ENCODE results near the gene TMEM108.
"Not testable (repeated sequence)": the region's sequence is repeated elsewhere in the genome, so short reads cannot be mapped to it uniquely, and the experiment has no call there.

TMEM108 gene

GRCh38 chr3:133038089-133038730 is at the start of gene TMEM108:
TMEM108 (plus strand) TSS chr3:133038391.
- no peak for DNase-seq

GRCh38 chr3:132995971-132996370 is 42.2 kb upstream of the TMEM108 start:
- DNase-seq: no peak

GRCh38 chr3:132997404-132998185 is 40.6 kb upstream of the TMEM108 start:
- DNase-seq: no peak

- not testable (repeated sequence) for DNase-seq
Observed at GRCh38 chr3:133005032-133005431, 33.2 kb upstream of the TMEM108 start.

GRCh38 chr3:133007601-133008000 is 30.6 kb upstream of the TMEM108 start:
- no peak for DNase-seq

GRCh38 chr3:133014325-133014724 is 23.9 kb upstream of the TMEM108 start:
- DNase-seq: no peak

GRCh38 chr3:133015573-133015972 is 22.6 kb upstream of the TMEM108 start:
- DNase-seq: not testable (repeated sequence)

GRCh38 chr3:133016838-133017309 is 21.3 kb upstream of the TMEM108 start:
- no peak for DNase-seq

GRCh38 chr3:133018921-133019320 is 19.3 kb upstream of the TMEM108 start:
- DNase-seq: no peak

GRCh38 chr3:133021206-133021605 is 17.0 kb upstream of the TMEM108 start:
- DNase-seq: no peak

GRCh38 chr3:133023362-133023761 is 14.8 kb upstream of the TMEM108 start:
- no peak for DNase-seq

GRCh38 chr3:133025546-133025945 is 12.6 kb upstream of the TMEM108 start:
- no peak for DNase-seq

GRCh38 chr3:133032301-133032700 is 5.9 kb upstream of the TMEM108 start:
- DNase-seq: no peak

- DNase-seq: no peak
Observed at GRCh38 chr3:133037436-133037835, 755 bp upstream of the TMEM108 start.

- DNase-seq: no peak
Observed at GRCh38 chr3:133038731-133039375, 662 bp downstream of the TMEM108 start.

- peak; percentile 6 for DNase-seq
Observed at GRCh38 chr3:133040696-133041523, 2.7 kb downstream of the TMEM108 start.

- DNase-seq: no peak
Observed at GRCh38 chr3:133041524-133041829, 3.3 kb downstream of the TMEM108 start.

GRCh38 chr3:133042778-133043177 is 4.6 kb downstream of the TMEM108 start:
- DNase-seq: no peak

- no peak for DNase-seq
Observed at GRCh38 chr3:133047980-133048379, 9.8 kb downstream of the TMEM108 start.

GRCh38 chr3:133049491-133049890 is 11.3 kb downstream of the TMEM108 start:
- DNase-seq: no peak

- DNase-seq: no peak
Observed at GRCh38 chr3:133050891-133051290, 12.7 kb downstream of the TMEM108 start.

- no peak for DNase-seq
Observed at GRCh38 chr3:133053532-133053931, 15.3 kb downstream of the TMEM108 start.

GRCh38 chr3:133054586-133054985 is 16.4 kb downstream of the TMEM108 start:
- DNase-seq: no peak
